Inflammatory macrophage treated with lipopolysaccharide for 1 hour (primary cell): ENCODE measurements around the gene ADAMTS15.
A peak's percentile ranks its signal among the peaks of the same experiment; 100 is the strongest.

Experiments used
- DNase-seq, 2 donors: peaks; one replicate each; pipeline ENCODE4 v3.0.0-alpha.2; 2020 to 2022

ADAMTS15 gene

GRCh38 chr11:130448416-130449309 is at the start of gene ADAMTS15:
Gene ADAMTS15 (plus strand): TSS chr11:130448645. CDS start chr11:130448974, 329 bp downstream.
- DNase-seq: peak in 1 of 2 donors; percentile 22

GRCh38 chr11:130399196-130399595 is 49.2 kb upstream of the ADAMTS15 start:
- DNase-seq: no peak

- DNase-seq: peak; percentile 72 to 88
These were observed 47.5 kb upstream of the ADAMTS15 start for GRCh38 chr11:130400781-130401483.

- DNase-seq: peak in 1 of 2 donors; percentile 16
These were observed 45.9 kb upstream of the ADAMTS15 start for GRCh38 chr11:130402570-130402969.

DNA sequence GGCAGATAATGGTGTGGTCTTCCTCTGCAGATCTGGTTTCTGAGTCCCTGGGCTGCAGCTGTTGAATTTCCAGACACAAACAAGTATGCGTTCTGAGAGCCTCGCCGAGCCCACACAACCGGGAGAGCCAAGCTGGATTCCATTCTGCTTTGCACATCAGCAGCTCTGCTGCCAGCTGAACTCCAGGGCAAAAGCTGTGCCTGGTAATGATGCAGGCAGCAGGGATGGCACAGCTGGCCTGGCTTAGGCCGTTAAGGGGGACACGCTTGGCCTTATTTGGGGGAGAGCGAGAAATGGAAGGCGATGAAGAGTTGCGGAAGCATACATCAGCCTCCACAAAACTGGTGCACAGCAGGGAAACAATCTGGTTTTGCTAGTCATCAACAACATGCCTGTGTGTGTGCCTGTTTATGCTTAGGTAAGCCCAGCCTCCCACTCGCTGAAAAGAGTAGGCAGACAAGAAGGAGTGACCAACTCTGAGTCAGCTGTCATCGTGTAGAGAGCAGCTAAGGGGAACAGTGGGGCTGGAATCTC is 45.1 kb upstream of the ADAMTS15 start:
- peak; percentile 43 to 84 for DNase-seq

GRCh38 chr11:130403967-130404366 is 44.5 kb upstream of the ADAMTS15 start:
- DNase-seq: no peak

DNA sequence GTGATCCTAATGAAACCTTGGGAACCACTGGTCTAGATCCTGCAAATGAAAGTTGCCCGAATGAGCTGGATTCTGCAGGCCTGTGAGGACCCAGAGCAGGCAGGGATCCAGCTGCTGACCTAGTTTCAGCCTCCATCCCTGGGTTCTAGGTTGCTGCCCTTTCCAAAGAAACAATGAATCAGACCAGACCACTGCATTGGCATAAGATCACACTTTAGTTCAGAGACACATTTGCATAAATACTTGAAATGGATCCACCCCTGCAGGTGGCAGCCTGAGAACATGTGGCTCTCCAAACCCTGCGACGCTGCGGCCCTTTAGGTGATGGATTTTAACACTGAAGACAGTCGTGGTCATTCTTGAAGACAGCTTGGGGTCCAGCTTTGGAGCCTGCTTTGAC is 43.7 kb upstream of the ADAMTS15 start:
- no peak for DNase-seq

GRCh38 chr11:130405428-130405827 is 43.0 kb upstream of the ADAMTS15 start:
- DNase-seq: no peak

GRCh38 chr11:130407978-130408377 is 40.5 kb upstream of the ADAMTS15 start:
- no peak for DNase-seq

GRCh38 chr11:130408401-130408890 is 40.0 kb upstream of the ADAMTS15 start:
- no peak for DNase-seq

GRCh38 chr11:130408901-130409300 is 39.5 kb upstream of the ADAMTS15 start:
- no peak for DNase-seq

DNA sequence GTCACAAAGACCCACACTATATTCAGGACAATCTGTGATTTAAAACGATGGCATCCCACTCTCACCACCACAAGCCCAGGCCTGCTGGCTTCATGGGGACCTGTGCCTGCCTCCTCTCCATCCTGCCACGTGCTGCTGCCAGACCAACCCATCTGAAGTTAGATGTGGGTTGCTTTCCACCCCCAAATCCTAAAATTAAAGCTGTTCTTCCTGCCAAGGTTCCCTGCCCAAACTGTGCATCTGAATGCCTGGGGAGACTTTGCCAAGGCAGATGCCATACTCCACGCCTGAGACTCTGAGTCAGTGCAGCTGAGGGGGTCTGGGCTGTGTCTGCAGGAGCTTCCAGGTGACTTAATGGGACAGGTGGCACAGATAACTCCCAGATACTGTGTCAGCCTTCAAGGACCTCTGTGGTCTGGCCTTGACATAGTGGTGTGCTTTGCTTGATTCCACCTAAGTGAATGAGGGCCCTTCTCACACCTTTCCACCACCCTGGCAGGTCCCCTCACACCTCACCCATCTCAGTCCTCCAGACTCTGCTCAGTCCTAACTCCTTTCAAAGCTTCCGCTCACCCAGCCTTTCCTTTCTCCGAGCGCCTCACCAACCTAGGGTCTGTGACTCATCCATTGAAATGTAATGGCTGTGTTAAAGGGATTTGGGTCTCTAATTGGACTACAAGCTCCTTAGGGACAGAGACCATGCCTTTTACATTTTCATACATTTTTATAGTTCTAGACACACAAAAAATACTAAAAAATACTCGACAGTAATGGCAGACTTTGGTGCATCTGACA is 38.7 kb upstream of the ADAMTS15 start:
- no peak for DNase-seq

GRCh38 chr11:130411223-130411622 is 37.2 kb upstream of the ADAMTS15 start:
- no peak for DNase-seq

DNA sequence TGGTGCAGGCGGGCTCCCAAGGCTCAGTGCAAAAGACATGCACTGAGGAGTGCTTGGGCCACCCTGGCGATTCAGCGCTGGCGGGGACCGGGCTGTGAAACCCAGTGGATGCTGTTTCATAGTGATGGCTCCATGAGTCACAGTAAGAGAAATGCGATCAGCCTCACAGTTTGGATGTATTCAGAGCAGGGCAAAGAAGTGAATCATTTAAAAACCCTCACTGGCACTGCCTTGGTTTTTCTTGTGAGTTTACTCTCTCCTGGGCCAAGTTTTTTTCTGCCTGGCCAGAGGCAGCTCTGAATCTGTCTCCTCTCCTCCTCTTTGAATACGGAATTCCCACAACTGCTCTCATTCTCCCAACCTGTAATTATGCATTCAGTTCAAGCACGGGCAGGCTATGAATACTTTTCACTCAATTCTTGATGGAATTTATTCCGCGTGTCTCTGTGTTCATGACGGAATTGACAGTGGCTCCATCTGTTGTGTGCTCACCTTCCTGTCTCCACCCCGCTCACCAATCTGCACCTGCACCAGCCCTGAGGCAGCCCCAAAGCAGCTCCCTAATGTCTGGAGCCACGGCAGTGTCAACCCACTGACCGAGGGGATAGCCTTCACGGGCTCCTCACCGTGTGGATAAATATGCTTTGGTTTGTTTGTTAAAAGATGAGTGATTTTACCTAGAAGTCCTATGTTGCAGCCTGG is 34.9 kb upstream of the ADAMTS15 start:
- DNase-seq: no peak

DNA sequence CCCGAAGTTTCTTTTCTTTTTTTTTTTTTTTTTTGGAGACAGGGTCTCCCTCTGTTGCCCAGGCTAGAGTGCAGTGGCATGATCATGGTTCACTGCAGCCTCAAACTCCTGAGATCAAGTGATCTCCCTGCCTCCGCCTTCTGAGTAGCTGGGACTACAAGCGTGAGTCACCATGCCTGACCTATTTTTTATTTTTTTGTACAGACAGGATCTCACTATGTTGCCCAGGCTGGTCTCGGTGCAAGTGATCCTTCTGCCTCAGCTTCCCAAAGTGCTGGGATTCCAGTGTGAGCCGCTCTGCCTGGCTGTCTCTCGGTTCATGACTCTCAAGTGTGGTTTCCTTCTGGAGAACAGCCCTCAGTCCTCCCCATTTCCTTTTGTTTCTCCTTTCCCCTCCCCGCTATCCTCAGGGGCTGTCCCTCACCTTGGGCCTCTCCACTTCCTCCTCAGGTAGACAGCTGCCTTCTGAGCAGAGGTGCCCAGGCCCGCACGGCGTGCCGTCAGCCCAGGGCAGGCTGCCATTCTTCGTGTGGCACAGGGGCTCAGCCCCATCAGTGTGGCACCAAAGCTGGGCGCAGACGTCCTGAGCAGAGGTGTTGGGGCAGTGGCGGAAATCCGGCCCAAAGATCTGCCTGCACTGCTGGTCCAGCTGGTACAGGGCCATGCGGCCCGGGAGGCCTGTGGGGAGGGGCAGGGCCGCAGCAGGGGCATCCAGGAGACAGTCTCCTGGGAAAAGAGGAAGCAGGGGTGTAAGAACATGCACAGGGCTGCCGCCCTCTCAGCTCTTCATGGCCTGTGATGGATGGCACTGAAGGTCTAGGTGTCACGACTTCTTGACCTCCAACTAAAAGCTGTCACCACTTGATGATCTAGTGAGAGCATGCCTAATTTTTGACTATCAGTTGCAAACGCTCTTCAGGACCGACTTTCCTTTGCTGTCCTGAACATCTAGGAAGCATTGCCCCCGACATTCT is 34.1 kb upstream of the ADAMTS15 start:
- DNase-seq: no peak

GRCh38 chr11:130415731-130416529 is 32.5 kb upstream of the ADAMTS15 start:
- no peak for DNase-seq

GRCh38 chr11:130416530-130416882 is 31.9 kb upstream of the ADAMTS15 start:
- no peak for DNase-seq

DNA sequence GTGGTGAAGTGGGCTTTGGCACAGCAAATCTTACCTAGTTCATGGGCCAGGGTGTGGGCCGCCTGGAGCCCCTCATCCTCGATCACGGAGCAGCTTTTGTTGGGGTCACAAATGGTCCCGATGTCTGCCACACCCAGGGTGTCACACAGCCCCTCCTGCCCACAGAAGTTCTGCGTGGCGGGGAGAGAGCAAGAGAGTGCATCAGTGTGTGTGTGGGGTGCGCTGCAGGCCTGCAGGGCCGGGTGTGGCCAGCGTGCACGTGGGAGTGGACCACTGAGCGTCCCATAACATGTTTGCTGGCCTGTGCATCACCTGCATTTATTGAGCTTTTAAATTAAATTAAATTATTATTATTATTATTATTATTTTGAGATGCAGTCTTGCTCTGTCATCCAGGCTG is 31.5 kb upstream of the ADAMTS15 start:
- no peak for DNase-seq

DNA sequence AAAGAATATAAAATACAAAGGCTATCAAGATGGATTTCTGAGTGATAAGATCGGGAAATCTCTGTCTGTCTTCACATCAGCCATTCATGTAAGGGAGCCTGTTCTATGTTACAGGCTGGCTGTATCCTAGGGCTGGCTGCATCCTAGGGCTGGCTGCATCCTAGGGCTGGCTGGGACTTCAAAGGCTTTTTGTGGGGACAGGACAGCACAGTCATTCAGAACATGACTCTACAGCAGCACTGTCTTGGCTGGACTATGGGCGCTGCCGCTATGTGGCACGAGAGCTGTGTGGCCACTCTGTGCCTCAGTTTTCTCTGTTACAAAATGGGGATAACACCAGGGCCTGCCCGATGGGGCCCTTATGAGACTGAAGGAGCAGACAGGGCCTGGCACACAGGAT is 30.2 kb upstream of the ADAMTS15 start:
- no peak for DNase-seq

DNA sequence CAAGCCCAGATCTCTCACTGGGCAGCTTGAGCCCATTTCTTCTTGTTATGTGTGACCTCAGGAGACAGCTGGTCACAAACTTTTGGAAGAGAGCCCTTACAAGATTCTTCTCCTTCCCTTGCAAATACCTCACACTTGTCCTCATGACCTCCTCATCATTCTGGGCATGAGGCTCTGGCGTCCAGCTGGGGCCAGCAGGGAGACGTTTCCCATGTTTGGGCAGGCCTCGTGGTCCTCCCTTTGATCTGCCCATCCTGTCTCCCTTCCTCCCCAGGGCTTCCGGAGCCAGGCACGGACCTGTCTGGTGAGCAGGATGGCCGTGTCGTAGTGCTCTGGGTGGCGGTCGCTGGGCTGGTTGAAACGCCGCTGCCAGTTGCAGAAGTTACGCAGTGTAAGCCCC is 29.7 kb upstream of the ADAMTS15 start:
- DNase-seq: no peak
